GM18909 (cell line): ENCODE measurements around the gene KLC1.
A peak's percentile ranks its signal among the peaks of the same experiment; 100 is the strongest.
"Not testable (repeated sequence)": the region's sequence is repeated elsewhere in the genome, so short reads cannot be mapped to it uniquely, and the experiment has no call there.

Experiments used
- ATAC-seq: cut with Tn5 transposase; IDR thresholded peaks from one replicate; pipeline ENCODE4 v1.9.1; 2021; ENCODE audit warnings: mild to moderate bottlenecking; ENCODE audit not compliant: unreplicated experiment, poor library complexity

The KLC1 gene

DNA sequence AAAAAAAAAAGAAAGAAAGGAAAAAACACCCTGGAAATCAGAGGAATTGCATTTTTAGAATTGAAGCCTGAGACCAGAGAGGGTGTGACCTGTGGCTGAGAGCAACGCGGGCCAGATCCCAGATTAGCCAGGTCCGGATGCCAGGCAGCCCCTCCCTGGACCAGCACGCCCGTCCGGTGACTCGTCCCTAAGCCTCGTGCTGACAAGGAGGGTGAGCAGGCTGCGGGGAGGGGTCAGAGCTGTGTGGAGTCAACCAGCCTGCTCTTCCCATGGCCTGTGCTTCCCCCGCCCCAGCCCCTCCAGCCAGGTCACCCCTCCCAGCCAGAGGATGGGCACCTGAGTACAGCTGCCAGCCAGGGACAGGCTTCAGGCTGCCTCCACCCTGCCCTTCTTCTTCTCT is 4.2 kb upstream of the KLC1 start:
- ATAC-seq, result no peak

DNA sequence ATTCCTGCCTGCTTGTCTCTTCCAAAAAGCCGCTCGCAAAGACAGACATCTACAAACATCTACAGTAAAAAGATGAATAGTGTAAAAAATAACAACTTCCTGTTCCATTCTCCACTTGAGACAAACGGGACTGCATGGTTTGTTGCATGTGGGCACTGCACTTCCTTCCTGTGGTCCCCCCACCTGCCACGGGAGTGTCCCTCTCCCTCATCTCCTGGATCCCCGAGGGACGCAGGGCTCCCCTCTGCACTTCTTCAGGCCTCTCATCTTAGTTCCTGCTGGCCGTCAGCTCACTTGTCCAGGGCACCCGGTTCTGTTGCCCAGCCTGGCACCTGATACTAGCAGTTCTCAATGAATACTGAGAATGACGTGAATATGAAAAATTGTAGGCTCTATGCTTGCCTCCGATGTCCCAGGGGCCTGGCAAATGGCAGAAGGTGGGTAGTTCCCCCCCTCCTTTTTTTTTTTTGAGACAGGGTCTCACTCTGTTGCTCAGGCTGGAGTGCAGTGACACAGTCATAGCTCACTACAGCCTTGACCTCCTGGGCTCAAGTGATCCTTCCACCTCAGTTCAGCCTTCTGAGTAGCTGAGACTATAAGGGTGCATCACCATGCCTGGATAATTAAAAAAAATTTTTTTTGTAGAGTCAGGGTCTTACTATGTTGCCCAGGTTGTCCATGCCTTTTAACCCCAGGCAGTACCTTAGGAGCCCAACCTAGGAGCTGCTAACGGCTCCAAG is 3.5 kb upstream of the KLC1 start:
- ATAC-seq, result no peak

DNA sequence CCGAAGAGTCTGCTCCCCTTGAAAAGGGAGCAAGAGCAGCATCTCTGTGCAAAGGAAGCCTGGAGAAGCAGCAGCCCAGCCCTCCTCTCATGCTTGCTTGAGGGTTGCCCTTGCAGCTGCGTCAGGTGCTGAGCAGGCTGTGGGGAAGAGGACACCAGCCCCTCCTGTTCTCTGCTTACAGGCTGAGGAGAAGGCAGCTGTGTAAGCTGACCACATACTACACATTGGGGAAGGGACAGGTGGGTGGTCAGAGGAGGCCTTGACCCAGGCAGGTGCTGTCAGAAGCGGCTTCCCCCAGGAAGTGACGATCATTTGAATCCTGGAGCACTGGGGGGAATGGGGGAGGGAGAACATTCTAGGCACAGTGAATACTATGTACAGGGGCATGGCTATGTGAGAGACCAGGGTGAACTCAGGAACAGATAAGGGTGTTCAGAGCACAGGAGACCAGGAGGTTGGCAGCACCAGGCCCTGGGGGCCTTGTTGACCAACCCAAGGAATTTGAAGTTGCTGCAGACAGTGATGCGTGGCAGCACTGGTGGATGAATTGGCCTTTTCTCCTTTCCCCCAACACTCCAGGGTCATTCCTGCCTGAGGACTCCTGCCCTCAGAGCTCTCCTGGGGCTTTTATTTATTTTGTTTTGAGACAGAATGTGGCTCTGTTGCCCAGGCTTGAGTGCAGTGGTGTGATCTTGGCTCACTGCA is 2.7 kb upstream of the KLC1 start:
- no peak for ATAC-seq

DNA sequence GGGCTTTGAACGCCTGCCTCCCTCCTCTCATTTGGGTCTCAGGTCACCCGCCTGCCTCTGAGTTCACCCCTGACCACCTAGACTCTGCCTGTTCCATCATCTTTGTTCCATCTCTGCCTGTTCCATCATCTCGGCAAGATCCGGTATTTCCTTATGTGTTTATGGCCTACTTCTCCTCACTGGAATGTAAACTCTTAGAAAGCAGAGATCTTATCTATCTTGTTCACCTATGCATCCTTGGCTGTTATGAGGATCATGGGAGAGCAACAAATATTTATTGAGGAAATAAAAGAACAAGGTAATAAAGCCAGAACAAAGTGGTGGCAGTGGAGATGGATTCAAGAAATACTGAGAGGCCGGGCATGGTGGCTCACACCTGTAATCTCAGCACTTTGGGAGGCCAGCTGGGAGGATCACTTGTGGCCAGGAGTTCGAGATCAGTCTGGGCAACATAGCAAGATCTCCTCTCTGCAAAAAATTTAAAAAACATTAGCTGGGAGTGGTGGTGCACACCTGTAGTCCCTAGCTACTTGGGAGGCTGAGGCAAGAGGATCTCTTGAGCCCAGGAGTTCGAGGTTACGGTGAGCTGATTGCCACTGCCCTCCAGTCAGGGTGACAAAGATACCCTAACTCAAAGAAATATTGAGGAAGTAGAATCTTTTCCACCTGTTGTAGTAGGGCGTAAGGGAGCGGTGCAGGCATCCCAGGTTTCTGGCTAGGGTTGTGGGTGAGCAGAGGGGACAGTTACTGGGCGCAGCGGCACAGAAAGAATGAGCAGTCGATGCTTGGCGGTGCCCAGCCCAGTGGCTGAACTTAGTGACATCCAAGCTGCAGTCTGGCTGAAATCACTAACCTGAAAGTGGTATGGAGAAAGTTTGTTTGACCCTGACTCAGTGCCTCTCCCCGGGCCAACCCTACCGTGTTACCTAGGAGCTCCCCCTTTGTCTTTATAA is 1.7 kb upstream of the KLC1 start:
- no peak for ATAC-seq

DNA sequence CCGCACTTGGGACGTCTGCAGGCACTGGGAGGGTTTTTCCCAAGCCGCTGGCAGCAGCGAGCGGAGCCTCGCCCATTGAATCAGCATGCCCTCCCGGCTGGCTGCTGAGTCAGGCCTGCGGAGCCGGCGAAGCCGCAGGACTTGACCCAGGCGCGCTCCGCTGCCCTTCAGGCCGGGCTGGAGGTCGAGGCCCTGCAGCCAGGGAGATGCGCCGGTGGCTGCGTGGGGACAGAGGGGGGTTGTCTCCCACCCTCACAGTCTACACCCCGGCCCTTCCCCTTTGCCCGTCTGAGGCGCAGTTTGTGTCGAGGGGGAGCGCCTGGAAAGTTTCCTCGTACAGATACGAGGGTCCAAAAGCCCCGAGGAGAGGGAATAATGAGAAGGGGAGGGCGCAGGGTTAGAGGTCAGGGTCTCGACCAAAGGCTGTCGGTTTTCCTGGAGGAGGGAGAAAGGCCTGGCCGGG is 759 bp upstream of the KLC1 start:
- ATAC-seq, result peak; percentile 7

DNA sequence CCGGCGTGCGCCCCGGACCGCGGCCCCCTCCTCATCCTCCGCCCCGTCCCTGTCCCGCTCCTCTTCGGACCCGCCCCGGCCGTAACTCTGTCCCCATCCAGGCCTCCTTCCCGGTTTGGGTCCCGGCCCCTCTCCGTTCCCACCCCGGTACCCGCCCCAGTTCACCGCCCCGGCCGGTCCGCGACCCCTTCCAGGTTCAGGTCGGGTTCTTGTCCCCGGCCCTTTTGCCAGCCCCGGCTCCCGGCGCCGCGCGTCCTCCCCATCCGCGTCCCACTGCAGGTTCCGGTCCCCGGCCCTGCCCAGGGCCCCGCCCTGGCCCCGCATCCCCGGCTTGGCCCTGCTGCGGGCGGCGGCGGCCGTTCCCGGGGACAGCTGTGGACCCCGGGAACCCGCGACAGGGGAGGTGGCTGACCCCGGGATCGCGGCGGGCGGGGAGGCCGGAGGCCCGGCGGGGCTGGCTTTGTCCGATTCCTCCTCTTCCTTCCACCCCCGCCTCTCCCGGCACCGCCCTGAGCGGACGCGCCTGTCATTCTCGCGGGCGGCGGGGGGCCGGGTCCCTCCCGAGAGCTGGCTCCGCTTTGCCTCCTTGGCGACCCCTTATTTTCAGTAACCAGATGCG is 601 bp downstream of the KLC1 start:
- ATAC-seq, result peak; percentile 28

DNA sequence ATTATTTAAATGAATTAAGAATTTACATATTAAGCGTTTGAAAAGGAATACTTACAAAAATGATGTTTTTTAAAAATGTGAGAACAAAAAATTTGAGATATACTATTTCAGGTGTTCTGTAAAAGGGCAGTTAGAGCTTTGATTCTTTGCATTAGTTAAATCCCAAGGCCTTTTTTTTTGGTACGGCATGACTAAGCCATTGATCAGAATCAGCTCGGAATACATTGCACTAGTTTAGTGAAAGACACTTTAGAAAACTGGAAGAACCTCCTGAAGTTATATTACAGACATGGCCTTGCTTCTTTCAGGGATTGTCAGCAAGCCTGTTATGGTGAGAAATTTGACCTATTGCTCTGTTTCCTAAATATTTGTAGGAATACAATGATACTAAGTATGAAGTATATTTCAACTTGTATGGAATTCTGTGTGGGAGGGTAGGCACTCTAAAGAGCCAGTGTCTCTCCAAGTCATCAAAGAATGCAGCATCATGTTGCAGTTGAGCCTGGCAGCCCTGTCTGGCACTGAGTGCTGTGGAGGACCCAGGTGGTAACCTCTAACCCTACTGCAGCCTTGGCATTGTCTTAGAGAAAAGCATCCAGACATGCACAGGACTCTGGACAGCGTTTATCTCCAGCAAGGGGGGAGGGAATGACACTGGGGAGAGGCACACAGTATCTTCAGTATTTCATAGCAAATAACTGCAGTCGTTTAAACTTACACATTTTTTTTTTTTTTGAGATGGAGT is 1.5 kb downstream of the KLC1 start:
- ATAC-seq, result no peak

DNA sequence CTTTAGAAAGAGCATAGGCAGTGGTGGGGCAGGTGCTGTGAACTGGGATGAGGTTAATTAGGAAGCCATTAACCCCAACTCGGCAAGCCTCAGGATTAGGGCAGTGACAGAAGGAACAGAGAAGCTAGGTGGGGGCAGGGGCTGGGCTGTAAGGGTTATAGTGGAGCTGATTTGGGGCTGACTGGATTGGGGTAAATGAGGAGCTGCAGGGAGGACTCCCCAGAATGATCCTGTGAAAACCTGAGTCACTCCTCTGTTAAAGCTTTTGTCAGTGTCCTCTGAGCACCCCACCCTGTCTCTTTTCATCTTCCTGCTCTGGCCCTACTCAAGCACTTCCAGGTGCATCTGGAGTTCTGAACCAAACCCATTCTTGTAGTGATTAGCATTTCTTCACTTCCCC is 4.4 kb downstream of the KLC1 start:
- ATAC-seq, result no peak

DNA sequence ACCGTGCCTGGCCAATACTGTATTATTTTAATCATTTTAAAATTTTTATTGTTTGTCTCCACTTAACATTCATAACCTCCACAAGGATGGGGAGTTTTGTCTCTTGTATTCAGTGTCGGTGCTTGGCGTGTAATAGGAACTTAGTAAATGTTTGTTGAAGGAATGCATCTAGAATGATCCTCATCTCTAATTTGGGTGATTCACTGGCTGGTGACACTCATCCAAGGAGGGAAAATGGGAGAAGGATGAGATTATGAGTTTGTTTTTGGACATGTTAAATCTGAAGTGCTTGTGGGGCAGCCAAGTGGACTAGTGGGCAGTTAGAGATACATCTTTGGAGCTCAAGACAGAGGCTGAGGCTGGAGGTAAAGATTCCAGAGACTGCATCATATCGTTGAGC is 5.1 kb downstream of the KLC1 start:
- no peak for ATAC-seq

DNA sequence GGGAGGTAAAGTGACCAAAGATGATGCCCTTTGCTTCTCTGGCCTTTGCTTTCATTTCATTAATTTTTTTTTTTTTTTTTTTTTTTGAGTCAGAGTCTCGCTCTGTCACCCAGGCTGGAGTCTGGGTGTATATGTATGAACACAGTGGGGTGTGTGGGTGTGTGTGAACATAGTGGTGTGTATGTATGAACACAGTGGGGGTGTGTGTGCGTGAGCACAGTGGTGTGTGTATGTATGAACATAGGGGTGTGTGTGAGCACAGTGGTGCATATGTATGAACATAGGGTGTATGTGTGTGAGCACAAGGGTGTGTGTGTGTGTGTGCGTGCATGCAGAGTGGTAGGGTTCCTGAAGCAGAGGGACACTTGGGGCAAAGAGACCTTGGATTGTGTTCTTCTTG is 9.6 kb downstream of the KLC1 start:
- ATAC-seq, result no peak

DNA sequence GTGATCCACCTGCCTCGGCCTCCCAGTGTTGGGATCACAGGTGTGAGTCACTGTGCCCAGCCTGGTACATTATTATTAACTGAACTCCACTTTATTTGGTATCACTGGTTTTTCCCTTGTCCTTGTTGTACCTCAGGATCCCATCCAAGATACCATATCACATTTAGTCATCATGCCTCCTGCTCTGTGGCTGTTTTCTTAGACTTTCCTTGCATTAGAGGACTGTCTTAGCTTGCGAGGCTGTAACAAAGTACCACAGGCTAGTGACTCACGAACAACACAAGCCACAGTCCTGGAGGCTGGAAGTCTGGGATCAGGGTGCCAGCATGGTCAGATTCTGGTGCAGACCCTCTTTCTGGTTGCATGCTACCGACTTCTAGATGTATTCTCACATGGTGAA is 12.2 kb downstream of the KLC1 start:
- no peak for ATAC-seq

DNA sequence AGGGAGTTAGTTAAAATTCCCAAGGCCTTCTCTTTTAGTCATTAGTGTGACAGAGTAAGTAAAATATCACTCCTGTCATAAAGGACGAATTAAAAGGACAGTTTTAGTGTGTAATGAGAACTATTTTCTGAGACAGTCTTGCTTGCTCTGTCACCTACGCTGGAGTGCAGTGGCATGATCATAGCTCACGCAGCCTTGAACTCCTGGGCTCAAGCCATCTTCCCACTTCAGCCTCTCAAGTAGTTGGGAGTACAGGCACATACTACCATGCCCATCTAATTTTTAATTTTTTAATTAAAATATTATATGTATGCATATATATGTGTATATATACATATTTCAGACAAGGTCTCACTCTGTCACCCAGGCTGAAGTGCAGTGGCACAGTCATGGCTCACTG is 17.2 kb downstream of the KLC1 start:
- ATAC-seq, result no peak

DNA sequence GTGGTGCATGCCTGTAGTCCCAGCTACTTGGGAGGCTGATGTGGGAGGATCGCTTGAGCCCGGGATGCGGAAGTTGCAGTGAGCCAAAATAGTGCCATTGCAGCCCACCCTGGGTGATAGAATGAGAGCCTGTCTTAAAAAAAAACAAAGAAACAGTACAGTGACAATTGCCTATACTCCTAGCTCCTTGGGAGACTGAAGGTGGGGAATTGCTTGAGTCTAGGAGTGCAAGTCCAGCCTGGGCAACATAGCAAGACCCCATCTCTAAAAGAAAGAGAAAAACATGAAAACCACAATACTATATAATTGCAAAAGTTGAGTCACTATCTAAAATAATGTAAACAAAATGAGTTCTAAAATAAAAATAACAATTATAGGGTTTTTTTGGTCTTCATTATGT is 20.0 kb downstream of the KLC1 start:
- no peak for ATAC-seq

DNA sequence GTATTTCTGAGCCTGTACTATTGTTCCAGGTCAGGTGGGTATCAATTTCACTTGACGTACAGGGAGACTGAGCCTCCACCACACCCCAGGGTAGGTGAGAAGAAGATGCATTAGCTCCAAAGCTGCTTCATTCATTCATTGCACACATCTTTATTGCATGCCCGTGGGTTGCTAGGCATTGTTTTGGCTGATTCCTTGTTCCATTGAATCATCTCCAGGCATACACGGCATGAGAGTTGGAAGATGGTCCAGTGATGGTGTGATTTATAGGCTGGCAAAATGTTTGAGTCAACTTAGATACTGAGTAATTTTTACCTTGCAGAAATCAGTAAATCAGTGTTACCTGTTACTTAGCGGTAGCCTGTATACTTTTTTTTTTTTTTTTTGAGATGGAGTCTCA is 21.2 kb downstream of the KLC1 start:
- ATAC-seq, result no peak

DNA sequence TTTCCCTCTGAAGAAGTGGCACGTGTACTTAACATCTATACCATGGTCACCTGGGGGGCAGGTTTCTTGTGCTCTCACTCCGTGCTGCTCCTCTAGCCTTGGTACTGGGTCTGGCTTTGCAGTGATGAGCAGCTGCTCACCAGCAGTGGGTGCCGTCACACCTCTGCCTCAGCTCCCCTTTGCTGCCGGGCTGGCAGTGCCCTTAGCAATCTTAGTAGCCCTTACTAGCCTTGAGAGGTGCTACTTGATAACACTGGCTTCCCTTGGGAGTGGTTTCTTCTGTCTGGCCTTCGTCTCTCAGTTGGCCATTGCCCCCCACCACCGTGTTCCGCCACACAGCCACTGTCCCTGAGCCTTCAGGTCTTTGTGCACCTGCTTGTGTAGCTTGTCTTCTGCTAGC is 22.6 kb downstream of the KLC1 start:
- no peak for ATAC-seq

DNA sequence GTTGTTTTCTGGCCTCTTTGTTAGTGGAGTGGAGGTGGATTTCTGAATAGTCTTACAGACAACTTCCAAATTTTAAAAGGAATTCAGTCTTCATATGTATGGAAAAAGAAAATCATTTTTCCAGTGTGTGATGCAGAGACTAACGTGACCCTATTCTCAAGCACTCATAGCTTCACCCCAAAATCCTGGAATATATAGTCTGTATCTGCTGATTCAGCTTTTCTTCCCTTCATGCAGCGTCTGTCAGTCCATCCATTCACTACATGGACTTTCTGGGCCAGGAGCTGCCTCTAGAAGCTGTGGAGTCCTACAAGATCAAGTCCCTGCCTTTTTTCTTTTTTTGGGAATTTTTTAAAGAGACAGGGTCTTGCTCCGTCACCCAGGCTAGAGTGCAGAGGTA is 23.8 kb downstream of the KLC1 start:
- ATAC-seq, result no peak

DNA sequence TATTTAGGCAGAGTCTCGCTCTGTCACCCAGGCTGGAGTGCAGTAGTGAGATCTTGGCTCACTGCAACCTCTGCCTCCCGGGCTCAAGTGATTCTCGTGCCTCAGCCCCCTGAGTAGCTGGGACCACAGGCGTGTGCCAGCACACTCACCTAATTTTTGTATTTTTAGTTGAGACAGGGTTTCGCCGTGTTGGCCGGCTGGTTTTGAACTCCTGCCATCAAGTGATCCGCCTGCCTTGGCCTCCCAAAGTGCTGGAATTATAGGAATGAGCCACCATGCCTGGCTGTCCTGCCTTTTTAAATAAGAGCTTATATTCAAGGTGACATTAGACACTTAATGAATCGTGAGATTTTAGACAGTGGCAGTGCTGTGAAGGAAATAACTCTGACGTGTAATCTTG is 24.3 kb downstream of the KLC1 start:
- not testable (repeated sequence) for ATAC-seq

DNA sequence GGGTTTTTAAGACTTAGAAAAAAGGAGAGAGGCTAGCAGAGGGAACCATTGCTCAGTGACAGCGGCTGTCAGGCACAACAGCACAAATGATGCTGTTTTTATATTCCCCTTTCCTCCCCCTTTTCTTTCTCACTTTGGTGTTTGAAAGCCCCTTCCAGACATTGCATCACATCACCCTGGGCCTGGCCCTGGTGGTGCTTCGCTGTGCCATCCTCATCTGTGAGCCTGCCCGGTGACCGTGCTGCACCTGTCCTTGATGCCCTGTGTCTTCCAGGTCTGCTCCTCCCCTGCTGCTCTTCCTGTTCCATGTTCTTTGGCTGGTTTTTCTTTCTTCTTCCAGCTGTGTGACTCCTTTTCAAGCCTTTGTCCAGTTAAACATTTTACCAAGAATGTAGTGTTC is 24.8 kb downstream of the KLC1 start:
- ATAC-seq, result no peak

DNA sequence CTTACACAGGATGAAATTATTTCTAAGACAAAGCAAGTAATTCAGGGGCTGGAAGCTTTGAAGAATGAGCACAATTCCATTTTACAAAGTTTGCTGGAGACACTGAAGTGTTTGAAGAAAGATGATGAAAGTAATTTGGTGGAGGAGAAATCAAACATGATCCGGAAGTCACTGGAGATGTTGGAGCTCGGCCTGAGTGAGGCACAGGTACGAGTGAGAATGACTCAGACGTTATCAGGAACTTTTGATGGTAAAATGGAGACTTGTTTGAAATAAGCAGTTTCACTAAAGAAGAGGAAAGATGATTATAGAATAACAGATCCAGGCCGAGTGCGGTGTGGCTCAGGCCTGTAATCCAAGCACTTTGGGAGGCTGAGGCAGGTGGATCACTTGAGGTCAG is 25.6 kb downstream of the KLC1 start:
- no peak for ATAC-seq
